Esophagus muscularis mucosa (tissue), 4 donors: Measurements from ENCODE around the gene ZNF789. TPM values are rescaled to one million over a fixed set of nuclear protein-coding genes. Genes with fewer than 3 reads are reported as not detected.

Experiments
- DNase-seq: peaks from one replicate; pipeline ENCODE4 v3.0.0-alpha.2; 2017; ENCODE audit errors: extremely low spot score
- H3K27ac ChIP-seq, 4 donors: fragments of 200-600 bp; sonication (generic); replicated peaks in 1 of 4; 1 replicate in 3 of 4; 2 replicates in 1 of 4; pipeline ENCODE4 v1.5.1; 2016 to 2019; ENCODE audit warnings: mild to moderate bottlenecking in 1 of 4
- H3K27me3 ChIP-seq, 4 donors: fragments of 200-600 bp; sonication (generic); one replicate each; pipeline versions ENCODE4 v1.5.1 to v1.6.0; 2016 to 2019
- H3K36me3 ChIP-seq, 4 donors: fragments of 200-600 bp; sonication (generic); one replicate each; pipeline ENCODE4 v1.5.1; 2016 to 2019
- H3K4me1 ChIP-seq, 4 donors: fragments of 200-600 bp; sonication (generic); one replicate each; pipeline ENCODE4 v1.5.1; 2016 to 2019
- H3K4me3 ChIP-seq, 4 donors: fragments of 200-600 bp; sonication (generic); 1 replicate in 2 of 4; 2 replicates in 2 of 4; pipeline ENCODE4 v1.5.1; 2016 to 2019; ENCODE audit warnings: mild to moderate bottlenecking in 4 of 4, moderate library complexity in 1 of 4
- H3K9me3 ChIP-seq, 4 donors: fragments of 200-600 bp; sonication (generic); 1 replicate in 3 of 4; 2 replicates in 1 of 4; pipeline ENCODE4 v1.5.1; 2016 to 2019
- CTCF ChIP-seq, 3 experiments: fragments of 200-600 bp in 2 of 3; fragments of 450-650 bp in 1 of 3; sonication (generic) in 2 of 3; IDR thresholded peaks; one replicate each; pipeline ENCODE4 v1.5.1; 2017 to 2019; ENCODE audit warnings: antibody characterized with exemption in 3 of 3, mild to moderate bottlenecking in 2 of 3, moderate library complexity in 1 of 3
- EP300 ChIP-seq: sonication (generic); formaldehyde crosslinking; IDR thresholded peaks from one replicate; pipeline ENCODE4 v1.6.1; 2017; ENCODE audit warnings: antibody characterized with exemption
- POLR2A ChIP-seq: fragments of 450-650 bp; IDR thresholded peaks from one replicate; pipeline ENCODE4 v1.6.1; 2017; ENCODE audit warnings: antibody characterized with exemption, moderate library complexity, mild to moderate bottlenecking, low read depth
- POLR2AphosphoS5 ChIP-seq, 2 donors: sonication (generic); formaldehyde crosslinking; IDR thresholded peaks; one replicate each; pipeline ENCODE4 v1.6.1; 2017; ENCODE audit warnings: antibody characterized with exemption in 2 of 2
- WGBS: methylation state at CpG from one replicate; pipeline ENCODE4 v1.1.5; 2018; 5-methylcytosine and 5-hydroxymethylcytosine counted together
- intact Hi-C: fragments of 100-400 bp; cut with DNase I; formaldehyde crosslinking; loops from one replicate; pipeline ENCODE4 v1.15.1; 2023
- total RNA-seq, 4 donors: library from RNA; depleted of rRNA; stranded (reverse); fragments of >200 nt; gene quantifications; one replicate each; pipeline versions ENCODE4 v1.1.0 to v1.2.1, GENCODE V29; 2016

The ZNF789 gene
- total RNA-seq, 4 donors from 2014 or later = 2.5 to 6.2 (median 3.0) TPM

- intact Hi-C loops = no loop called here
Observed at GRCh38 chr7:99485094-99485493, 12.4 kb downstream of the ZNF789 start.

GRCh38 chr7:99489235-99489634, 16.5 kb downstream of the ZNF789 start:
- no peak overlapping the region for H3K4me3 ChIP-seq
- intact Hi-C loops = no loop called here
- no peak overlapping the region for H3K27ac ChIP-seq
- H3K4me1 ChIP-seq = no peaks in the 10 kb centered on the region
- WGBS = 93% methylated on average over 4 of the region's 4 CpGs
- H3K27me3 ChIP-seq = no peaks in the 10 kb centered on the region
- DNase-seq = no peak
- H3K9me3 ChIP-seq = peaks cover 6 to 12% (median 12%) of the 10 kb centered on the region in 4 donors
- TF ChIP-seq EP300 (no peak), POLR2AphosphoS5 (IDR thresholded peaks at IDR 0.05) (no peak), CTCF (IDR thresholded peaks at IDR 0.05) (no peak), POLR2A (no peak)
- H3K36me3 ChIP-seq = peaks cover 12 to 55% (median 43%) of the 10 kb centered on the region in 4 donors

More at GRCh38 chr7:99485094-99485493, 12.4 kb downstream of the ZNF789 start:
- Histone ChIP-seq H3K4me3 (no peak overlapping the region), H3K36me3 (peaks cover 0 to 47% (median 30%) of the 10 kb centered on the region in 4 donors), H3K4me1 (no peaks in the 10 kb centered on the region), H3K9me3 (no peaks in the 10 kb centered on the region), H3K27me3 (no peaks in the 10 kb centered on the region), H3K27ac (no peak overlapping the region)
- WGBS = 89% methylated on average over 5 of the region's 5 CpGs
- DNase-seq = no peak
- no peak for TF ChIP-seq POLR2A
- TF ChIP-seq EP300 = no peak
- TF ChIP-seq CTCF (IDR thresholded peaks at IDR 0.05) = no peak
- TF ChIP-seq POLR2AphosphoS5 (IDR thresholded peaks at IDR 0.05) = no peak

DNA sequence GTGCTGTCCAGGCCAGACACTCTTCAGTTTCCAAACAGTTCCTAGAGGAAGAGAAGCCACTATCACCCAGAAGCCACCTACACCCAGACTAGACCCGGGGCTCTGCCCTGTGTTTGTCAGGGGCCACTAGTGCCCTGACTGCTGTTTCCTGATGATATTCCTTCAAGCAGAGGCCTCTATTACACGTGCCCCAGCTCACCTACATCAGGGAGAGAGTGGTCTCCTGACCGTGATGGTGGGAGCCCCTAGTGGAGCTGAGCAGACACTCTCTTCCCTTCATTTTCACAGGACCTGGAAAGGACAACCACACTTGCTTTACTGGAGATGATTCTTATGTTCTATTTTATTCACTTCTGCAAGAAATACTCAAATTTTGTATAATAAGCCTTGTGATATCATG, 18.2 kb downstream of the ZNF789 start:
- TF ChIP-seq POLR2AphosphoS5 (IDR thresholded peaks at IDR 0.05) = no peak
- no peaks in the 10 kb centered on the region for H3K27me3 ChIP-seq
- intact Hi-C loops = no loop called here
- H3K36me3 ChIP-seq = peaks cover 26 to 60% (median 49%) of the 10 kb centered on the region in 4 donors
- H3K27ac ChIP-seq = no peak overlapping the region
- no peak overlapping the region for H3K4me3 ChIP-seq
- WGBS = 75% methylated on average over 3 of the region's 3 CpGs
- no peak for DNase-seq
- peaks cover 6 to 25% (median 20%) of the 10 kb centered on the region in 4 donors for H3K9me3 ChIP-seq
- no peaks in the 10 kb centered on the region for H3K4me1 ChIP-seq

DNA sequence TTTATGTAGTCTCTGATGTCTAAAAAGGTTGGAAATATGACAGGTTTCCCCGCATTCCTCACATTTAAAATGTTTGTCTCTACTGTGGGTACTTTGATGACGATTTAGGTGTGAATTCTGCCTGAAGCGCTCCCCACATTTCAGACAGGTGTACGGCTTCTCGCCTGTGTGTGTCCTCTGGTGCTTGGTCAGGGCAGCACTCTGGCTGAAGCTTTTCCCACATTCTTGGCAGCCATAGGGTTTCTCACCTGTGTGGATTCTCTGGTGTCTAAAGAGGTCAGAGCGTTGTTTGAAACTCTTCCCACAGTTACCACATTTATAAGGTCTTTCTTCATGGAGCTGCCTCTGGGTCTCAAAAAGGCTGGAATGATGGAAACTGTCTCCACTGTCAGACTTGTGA, 21.1 kb downstream of the ZNF789 start:
- 97% methylated on average over 6 of the region's 6 CpGs for WGBS
- no peak for DNase-seq
- TF ChIP-seq CTCF (IDR thresholded peaks at IDR 0.05) (no peak), POLR2AphosphoS5 (IDR thresholded peaks at IDR 0.05) (no peak), EP300 (no peak), POLR2A (no peak)
- peaks cover 6 to 25% (median 20%) of the 10 kb centered on the region in 4 donors for H3K9me3 ChIP-seq
- intact Hi-C loops = no loop called here
- no peaks in the 10 kb centered on the region for H3K27me3 ChIP-seq
- H3K36me3 ChIP-seq = peaks cover 33 to 77% (median 65%) of the 10 kb centered on the region in 4 donors
- H3K27ac ChIP-seq = no peak overlapping the region
- peaks cover 15 to 26% (median 18%) of the 10 kb centered on the region in 4 donors for H3K4me1 ChIP-seq
- H3K4me3 ChIP-seq = no peak overlapping the region

DNA sequence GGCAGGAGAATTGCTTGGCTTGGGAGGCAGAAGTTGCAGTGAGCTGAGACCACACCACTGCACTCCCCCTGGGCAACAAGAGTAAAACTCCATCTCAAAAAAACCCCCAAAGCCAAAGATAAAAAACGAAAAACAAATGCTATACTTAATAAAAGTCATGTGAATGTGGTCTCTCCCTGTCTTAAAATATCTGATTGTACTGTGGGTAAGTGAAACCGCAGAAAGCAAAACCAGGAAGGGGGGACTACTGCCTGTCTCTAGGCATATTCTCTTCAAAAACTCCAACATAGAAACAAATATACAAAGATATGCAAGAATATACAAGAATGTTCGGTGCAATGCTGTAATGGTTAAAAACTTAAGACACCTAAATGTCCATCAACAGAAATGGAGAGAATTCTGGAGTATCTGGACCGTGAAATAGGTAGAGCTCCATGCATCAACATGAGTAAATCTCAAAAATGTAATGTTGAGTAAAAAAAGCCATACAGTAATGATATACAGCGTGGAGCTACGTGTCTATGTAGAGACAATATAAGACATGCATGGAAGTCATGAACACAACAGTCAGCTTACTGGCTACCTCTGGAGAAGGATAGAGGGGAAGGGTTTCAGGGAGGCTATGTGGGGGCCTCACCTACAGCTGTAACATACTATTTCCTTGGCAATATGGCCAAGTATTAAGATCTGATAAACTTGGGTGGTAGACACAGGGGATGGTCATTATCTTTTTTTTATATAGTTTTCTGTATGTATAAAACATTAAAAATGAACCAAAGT, 25.3 kb downstream of the ZNF789 start:
- Histone ChIP-seq H3K27me3 (no peaks in the 10 kb centered on the region), H3K4me3 (peak overlapping the region; percentile 68 to 95 (median 80)), H3K9me3 (peaks cover 6 to 25% (median 20%) of the 10 kb centered on the region in 4 donors), H3K36me3 (peaks cover 33 to 56% (median 52%) of the 10 kb centered on the region in 4 donors), H3K4me1 (peaks cover 26 to 44% (median 33%) of the 10 kb centered on the region in 4 donors), H3K27ac (no peak overlapping the region)
- 81% methylated on average over 6 of the region's 6 CpGs for WGBS
- no peak for DNase-seq
- TF ChIP-seq CTCF (IDR thresholded peaks at IDR 0.05) (no peak), POLR2AphosphoS5 (IDR thresholded peaks at IDR 0.05) (no peak), EP300 (no peak), POLR2A (no peak)
- intact Hi-C loops = loop anchor here (2.0 kb wide), 1 partner anchor 25 kb away; the partner anchor contains the start of gene ZNF789
